Epithelial cell of esophagus (primary cell): ENCODE measurements around the gene LINC00237.

Experiments used
- DNase-seq: peaks from one replicate; pipeline ENCODE4 v3.0.0; 2010; ENCODE audit warnings: low read depth
- H3K4me3 ChIP-seq: 2 replicates; pipeline ENCODE4 v1.5.1; 2011; ENCODE audit warnings: mild to moderate bottlenecking, low read length, control low read depth
- TF ChIP-seq, protein P1 (sequence below): IDR thresholded peaks from 2 replicates; pipeline ENCODE4 v1.5.1; 2011; ENCODE audit warnings: low read depth, mild to moderate bottlenecking, low read length, control low read depth, inconsistent platforms; ENCODE audit not compliant: insufficient read depth; ENCODE audit errors: missing control alignments

LINC00237 gene

GRCh38 chr20:21114584-21114983 is 8.4 kb upstream of the LINC00237 start:
- no peak overlapping the region for H3K4me3 ChIP-seq
- no peak for DNase-seq
- TF ChIP-seq, protein P1, sequence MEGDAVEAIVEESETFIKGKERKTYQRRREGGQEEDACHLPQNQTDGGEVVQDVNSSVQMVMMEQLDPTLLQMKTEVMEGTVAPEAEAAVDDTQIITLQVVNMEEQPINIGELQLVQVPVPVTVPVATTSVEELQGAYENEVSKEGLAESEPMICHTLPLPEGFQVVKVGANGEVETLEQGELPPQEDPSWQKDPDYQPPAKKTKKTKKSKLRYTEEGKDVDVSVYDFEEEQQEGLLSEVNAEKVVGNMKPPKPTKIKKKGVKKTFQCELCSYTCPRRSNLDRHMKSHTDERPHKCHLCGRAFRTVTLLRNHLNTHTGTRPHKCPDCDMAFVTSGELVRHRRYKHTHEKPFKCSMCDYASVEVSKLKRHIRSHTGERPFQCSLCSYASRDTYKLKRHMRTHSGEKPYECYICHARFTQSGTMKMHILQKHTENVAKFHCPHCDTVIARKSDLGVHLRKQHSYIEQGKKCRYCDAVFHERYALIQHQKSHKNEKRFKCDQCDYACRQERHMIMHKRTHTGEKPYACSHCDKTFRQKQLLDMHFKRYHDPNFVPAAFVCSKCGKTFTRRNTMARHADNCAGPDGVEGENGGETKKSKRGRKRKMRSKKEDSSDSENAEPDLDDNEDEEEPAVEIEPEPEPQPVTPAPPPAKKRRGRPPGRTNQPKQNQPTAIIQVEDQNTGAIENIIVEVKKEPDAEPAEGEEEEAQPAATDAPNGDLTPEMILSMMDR = no peak

GRCh38 chr20:21113697-21114096 is 7.5 kb upstream of the LINC00237 start:
- no peak for DNase-seq
- TF ChIP-seq, protein P1 = no peak

DNA sequence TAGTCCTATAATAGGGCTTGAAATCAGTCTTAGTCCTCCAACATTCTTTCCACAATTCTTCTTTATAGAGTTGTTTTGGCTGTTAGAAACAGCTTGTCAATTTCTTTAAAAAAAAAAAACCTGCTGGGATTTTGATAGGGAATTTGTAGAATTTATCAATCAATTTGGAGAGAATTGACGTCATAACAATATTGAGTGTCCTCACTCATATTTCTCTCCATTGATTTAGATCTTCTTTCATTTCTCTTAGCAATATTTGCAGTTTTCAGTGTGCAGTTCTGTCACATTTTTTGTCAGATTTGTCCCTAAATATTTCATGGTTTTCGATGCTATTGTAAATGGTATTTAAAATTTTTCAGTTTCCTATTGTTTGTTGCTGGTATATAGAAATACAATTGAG is 5.3 kb upstream of the LINC00237 start:
- TF ChIP-seq, protein P1 = no peak
- DNase-seq = no peak

More at GRCh38 chr20:21113697-21114096, 7.5 kb upstream of the LINC00237 start:
- H3K4me3 ChIP-seq = no peak overlapping the region

GRCh38 chr20:21110811-21111210 is 4.7 kb upstream of the LINC00237 start:
- DNase-seq = no peak
- H3K4me3 ChIP-seq = no peak overlapping the region
- TF ChIP-seq, protein P1 = no peak

More for the DNA sequence above, 5.3 kb upstream of the LINC00237 start:
- H3K4me3 ChIP-seq = no peak overlapping the region

- TF ChIP-seq, protein P1 = no peak
- DNase-seq = no peak
- no peak overlapping the region for H3K4me3 ChIP-seq
Observed at GRCh38 chr20:21109144-21109543, 3.0 kb upstream of the LINC00237 start.

DNA sequence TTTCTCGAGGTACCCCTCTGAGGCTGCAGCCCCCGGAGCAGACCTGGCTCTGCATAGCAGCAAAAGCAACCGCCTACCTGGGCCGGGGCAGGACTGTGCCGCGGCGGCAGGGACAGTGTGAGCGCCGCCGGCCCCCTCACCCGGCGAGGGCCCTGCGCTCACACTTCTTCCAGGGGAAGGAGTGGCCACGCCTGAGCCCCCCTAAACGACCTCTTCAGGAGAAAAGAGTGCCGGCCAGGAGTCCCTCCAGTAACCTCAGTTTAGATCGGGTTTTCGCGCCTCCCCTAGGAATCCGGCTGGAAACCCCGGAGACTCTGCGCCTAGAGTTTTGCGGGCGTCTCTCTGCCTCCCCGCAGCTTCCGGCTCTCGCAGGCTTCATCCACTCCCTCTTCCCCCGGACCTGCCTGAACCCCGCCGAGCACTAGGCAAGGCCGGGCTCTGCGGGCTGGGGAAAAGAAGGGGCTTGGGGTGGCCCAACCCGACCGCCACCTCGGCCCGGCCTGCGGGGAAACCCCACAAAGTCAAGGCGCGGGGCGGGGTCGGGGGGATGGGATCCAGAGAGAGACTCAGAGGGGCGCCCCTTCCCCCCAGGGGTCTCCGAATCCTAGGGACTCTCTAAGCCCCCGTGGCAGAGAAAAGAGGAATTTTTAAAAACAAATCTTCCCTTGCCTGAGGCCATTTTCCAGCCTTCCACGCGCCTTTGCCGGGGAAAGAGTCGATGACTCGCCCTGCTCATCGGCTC is 558 bp downstream of the LINC00237 start:
- peak; percentile 13 for DNase-seq
- no peak overlapping the region for H3K4me3 ChIP-seq
- TF ChIP-seq, protein P1 = no peak

DNA sequence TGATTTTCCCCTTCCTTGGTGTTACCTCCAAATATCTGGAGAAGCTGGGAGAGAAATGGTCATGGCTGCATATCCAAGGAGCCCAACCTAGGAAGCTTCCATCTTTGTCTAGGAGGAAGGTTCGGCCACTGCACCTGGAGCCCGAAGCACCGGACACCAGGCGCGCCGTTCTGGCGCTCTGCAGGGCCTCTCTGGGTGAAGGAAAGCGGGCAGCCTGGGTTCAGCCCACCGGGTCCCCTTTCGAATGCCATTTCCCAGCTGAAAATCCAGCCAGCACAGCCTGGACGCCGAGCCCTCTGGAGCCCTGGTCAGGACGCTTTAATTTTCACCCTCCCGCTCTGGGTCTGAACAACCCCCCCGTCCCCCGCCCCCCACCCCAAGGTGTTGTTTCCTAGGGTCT is 1.2 kb downstream of the LINC00237 start:
- H3K4me3 ChIP-seq = no peak overlapping the region
- TF ChIP-seq, protein P1 = no peak
- no peak for DNase-seq
